PC-3 (cell line): ENCODE data around the gene STX16. TPM values are rescaled to one million over a fixed set of nuclear protein-coding genes. Genes with fewer than 3 reads are reported as not detected.
A peak's percentile ranks its signal among the peaks of the same experiment; 100 is the strongest.

Source experiments
- ATAC-seq: fragments of 200-7000 bp; cut with Tn5 transposase; 2 replicates; pipeline ENCODE4 v1.9.1; 2020; ENCODE audit warnings: mild to moderate bottlenecking, moderate library complexity
- BruUV-seq: library from RNA; stranded (reverse); fragments of 400-500 nt; replicated peaks from 2 replicates; lab custom pipeline; 2021; lab: Mats Ljungman, UMichigan
- CTCF ChIA-PET: fragments of 300-600 bp; sonication (Branson Sonifier 250); formaldehyde crosslinking; loops from one replicate; lab custom pipeline; 2022; ENCODE audit warnings: antibody characterized with exemption; lab: Charles Lee
- POLR2A ChIA-PET: fragments of 300-600 bp; sonication (Branson Sonifier 250); formaldehyde crosslinking; loops from one replicate; lab custom pipeline; 2022; ENCODE audit warnings: antibody characterized with exemption; ENCODE audit not compliant: unreplicated experiment; lab: Charles Lee
- DNase-seq: peaks from one replicate; pipeline ENCODE4 v3.0.0-alpha.2; 2015
- H2AFZ ChIP-seq: fragments of 300-600 bp; sonication (generic); 2 replicates; pipeline ENCODE4 v1.6.0; 2016; ENCODE audit warnings: antibody characterized with exemption, low read length
- H3F3A ChIP-seq: fragments of 300-600 bp; sonication (generic); one replicate; pipeline ENCODE4 v1.6.0; 2017; ENCODE audit warnings: antibody characterized with exemption, low read length, control low read depth, mild to moderate bottlenecking; ENCODE audit not compliant: unreplicated experiment
- H3K27ac ChIP-seq: fragments of 300-600 bp; sonication (generic); 2 replicates; pipeline ENCODE4 v1.5.1; 2016; ENCODE audit warnings: mild to moderate bottlenecking, low read length
- H3K27me3 ChIP-seq: fragments of 300-600 bp; sonication (generic); 2 replicates; pipeline ENCODE4 v1.6.1; 2016; ENCODE audit warnings: low read length, mixed read lengths
- H3K36me3 ChIP-seq: fragments of 300-600 bp; sonication (generic); 2 replicates; pipeline ENCODE4 v1.6.1; 2016; ENCODE audit warnings: low read depth, mixed run types, low read length, mixed read lengths
- H3K4me1 ChIP-seq: fragments of 300-600 bp; sonication (generic); 2 replicates; pipeline ENCODE4 v1.5.1; 2016; ENCODE audit warnings: low read length; ENCODE audit not compliant: insufficient read depth
- H3K4me2 ChIP-seq: fragments of 300-600 bp; sonication (generic); 2 replicates; pipeline ENCODE4 v1.6.0; 2016; ENCODE audit warnings: low read length
- H3K4me3 ChIP-seq: fragments of 300-600 bp; sonication (generic); 2 replicates; pipeline ENCODE4 v1.5.1; 2016; ENCODE audit warnings: mild to moderate bottlenecking, low read length, mixed read lengths
- H3K79me2 ChIP-seq: fragments of 300-600 bp; sonication (generic); 2 replicates; pipeline ENCODE4 v1.6.1; 2017; ENCODE audit warnings: low read length, mixed read lengths
- H3K9ac ChIP-seq: fragments of 300-600 bp; sonication (generic); 2 replicates; pipeline ENCODE4 v1.6.0; 2016; ENCODE audit warnings: mild to moderate bottlenecking, low read length
- H3K9me2 ChIP-seq: fragments of 300-600 bp; sonication (generic); replicated peaks from 2 replicates; pipeline ENCODE4 v1.6.1; 2016; ENCODE audit warnings: mixed run types, low read length, mixed read lengths
- H3K9me3 ChIP-seq: fragments of 300-600 bp; sonication (generic); 2 replicates; pipeline ENCODE4 v1.6.1; 2016; ENCODE audit warnings: low read length, mixed read lengths
- H4K20me1 ChIP-seq: fragments of 300-600 bp; sonication (generic); 2 replicates; pipeline ENCODE4 v1.6.1; 2016; ENCODE audit warnings: low read length, mixed read lengths
- EZH2 ChIP-seq: fragments of 300-600 bp; sonication (generic); IDR thresholded peaks from one replicate; pipeline ENCODE4 v1.6.1; 2017; ENCODE audit warnings: antibody characterized with exemption, mild to moderate bottlenecking, low read length; ENCODE audit not compliant: unreplicated experiment
- EZH2phosphoT487 ChIP-seq: fragments of 300-600 bp; sonication (generic); IDR thresholded peaks from 2 replicates; pipeline ENCODE4 v1.6.1; 2018; ENCODE audit warnings: mild to moderate bottlenecking, antibody characterized with exemption, low read length, borderline replicate concordance
- intact Hi-C: fragments of 100-400 bp; cut with micrococcal nuclease; formaldehyde crosslinking; loops from 2 replicates; pipeline ENCODE4 v1.9.0; 2023
- total RNA-seq: library from RNA; depleted of rRNA; stranded (reverse); fragments of >200 nt; gene quantifications from 2 replicates; pipeline ENCODE4 v1.2.3, GENCODE V29; 2014
- TF ChIP-seq, protein P1 (sequence below): fragments of 300-600 bp; sonication (generic); conservative IDR thresholded peaks from 2 replicates; pipeline ENCODE4 v1.5.1; 2017; ENCODE audit warnings: antibody characterized with exemption, low read depth, mild to moderate bottlenecking, low read length

The STX16 gene
- total RNA-seq, 1 experiment from 2014 or later, result 44.2 TPM

DNA sequence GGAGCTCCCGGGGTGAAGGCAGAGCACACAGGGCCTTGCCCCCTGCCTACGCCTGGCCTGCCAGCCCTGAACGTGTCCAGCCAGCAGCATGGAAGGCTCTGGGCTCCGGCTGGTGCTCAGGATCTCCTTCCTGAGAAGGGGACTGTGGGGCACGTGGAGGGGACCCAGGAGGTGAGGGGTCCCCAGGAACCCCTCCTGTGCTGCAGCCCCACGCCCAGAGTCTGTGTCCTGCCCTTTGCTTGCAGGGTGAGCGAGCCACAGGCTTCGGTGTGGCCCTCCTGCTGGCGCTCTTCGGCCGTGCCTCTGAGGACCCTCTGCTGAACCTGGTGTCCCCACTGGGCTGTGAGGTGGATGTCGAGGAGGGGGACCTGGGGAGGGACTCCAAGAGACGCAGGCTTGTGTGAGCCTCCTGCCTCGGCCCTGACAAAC, 63.9 kb downstream of the STX16 start:
- DNase-seq (no peak), ATAC-seq (no peak)
- no peak overlapping the region for H3K27ac ChIP-seq
- intact Hi-C loops, result no loop called here
- no peaks in the 10 kb centered on the region for H3K36me3 ChIP-seq
- TF ChIP-seq EZH2phosphoT487, result no peak
- TF ChIP-seq, protein P1, sequence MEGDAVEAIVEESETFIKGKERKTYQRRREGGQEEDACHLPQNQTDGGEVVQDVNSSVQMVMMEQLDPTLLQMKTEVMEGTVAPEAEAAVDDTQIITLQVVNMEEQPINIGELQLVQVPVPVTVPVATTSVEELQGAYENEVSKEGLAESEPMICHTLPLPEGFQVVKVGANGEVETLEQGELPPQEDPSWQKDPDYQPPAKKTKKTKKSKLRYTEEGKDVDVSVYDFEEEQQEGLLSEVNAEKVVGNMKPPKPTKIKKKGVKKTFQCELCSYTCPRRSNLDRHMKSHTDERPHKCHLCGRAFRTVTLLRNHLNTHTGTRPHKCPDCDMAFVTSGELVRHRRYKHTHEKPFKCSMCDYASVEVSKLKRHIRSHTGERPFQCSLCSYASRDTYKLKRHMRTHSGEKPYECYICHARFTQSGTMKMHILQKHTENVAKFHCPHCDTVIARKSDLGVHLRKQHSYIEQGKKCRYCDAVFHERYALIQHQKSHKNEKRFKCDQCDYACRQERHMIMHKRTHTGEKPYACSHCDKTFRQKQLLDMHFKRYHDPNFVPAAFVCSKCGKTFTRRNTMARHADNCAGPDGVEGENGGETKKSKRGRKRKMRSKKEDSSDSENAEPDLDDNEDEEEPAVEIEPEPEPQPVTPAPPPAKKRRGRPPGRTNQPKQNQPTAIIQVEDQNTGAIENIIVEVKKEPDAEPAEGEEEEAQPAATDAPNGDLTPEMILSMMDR, result no peak
- no peak for TF ChIP-seq EZH2
- no peak overlapping the region for H3K4me3 ChIP-seq
- H3K9me2 ChIP-seq, result no peaks in the 10 kb centered on the region
- no TSS peak for BruUV-seq
- no peaks in the 10 kb centered on the region for H3K79me2 ChIP-seq
- CTCF ChIA-PET, result no interaction called here
- H3K9ac ChIP-seq, result no peak overlapping the region
- H3K4me2 ChIP-seq, result no peak overlapping the region
- POLR2A ChIA-PET, result no interaction called here
- H4K20me1 ChIP-seq, result no peaks in the 10 kb centered on the region
- H3K4me1 ChIP-seq, result no peaks in the 10 kb centered on the region
- H3K9me3 ChIP-seq, result no peaks in the 10 kb centered on the region
- no peak overlapping the region for H2AFZ ChIP-seq
- H3K27me3 ChIP-seq, result 0 out of 2 replicates have a peak, but pooled peaks cover 2% of the 10 kb centered on the region
- H3F3A ChIP-seq, result no peaks in the 10 kb centered on the region

DNA sequence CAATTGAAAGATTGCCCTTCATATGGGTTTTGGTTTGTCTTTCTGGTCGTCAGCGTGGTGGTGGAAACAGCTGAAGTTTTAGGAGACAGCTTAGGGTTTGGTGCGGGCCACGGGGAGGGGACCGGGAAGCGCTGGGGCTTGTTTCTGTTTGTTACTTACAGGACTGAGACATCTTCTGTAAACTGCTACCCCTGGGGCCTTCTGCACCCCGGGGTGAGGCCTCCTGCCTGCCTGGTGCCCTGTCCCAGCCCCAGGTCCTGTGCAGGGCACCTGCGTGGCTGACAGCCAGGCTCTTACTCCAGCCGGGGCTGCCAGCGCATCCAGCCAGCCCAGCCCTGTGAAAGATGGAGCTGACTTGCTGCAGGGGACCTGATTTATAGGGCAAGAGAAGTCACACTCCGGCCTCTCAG, 64.3 kb downstream of the STX16 start:
- Histone ChIP-seq H2AFZ (no peak overlapping the region), H3K4me2 (no peak overlapping the region), H3K27me3 (0 out of 2 replicates have a peak, but pooled peaks cover 4% of the 10 kb centered on the region), H3K9ac (no peak overlapping the region), H3K79me2 (no peaks in the 10 kb centered on the region), H3K9me3 (no peaks in the 10 kb centered on the region), H3K4me1 (no peaks in the 10 kb centered on the region), H3K36me3 (no peaks in the 10 kb centered on the region), H3K4me3 (no peak overlapping the region), H3K9me2 (no peaks in the 10 kb centered on the region), H3K27ac (no peak overlapping the region), H3F3A (no peaks in the 10 kb centered on the region), H4K20me1 (no peaks in the 10 kb centered on the region)
- ATAC-seq (no peak), DNase-seq (no peak)
- TF ChIP-seq EZH2phosphoT487 (no peak), EZH2 (no peak)
- TF ChIP-seq, protein P1, result no peak
- TSS peak; percentile 14 for BruUV-seq
- ChIA-PET CTCF (no interaction called here), POLR2A (no interaction called here)
- intact Hi-C loops, result no loop called here

DNA sequence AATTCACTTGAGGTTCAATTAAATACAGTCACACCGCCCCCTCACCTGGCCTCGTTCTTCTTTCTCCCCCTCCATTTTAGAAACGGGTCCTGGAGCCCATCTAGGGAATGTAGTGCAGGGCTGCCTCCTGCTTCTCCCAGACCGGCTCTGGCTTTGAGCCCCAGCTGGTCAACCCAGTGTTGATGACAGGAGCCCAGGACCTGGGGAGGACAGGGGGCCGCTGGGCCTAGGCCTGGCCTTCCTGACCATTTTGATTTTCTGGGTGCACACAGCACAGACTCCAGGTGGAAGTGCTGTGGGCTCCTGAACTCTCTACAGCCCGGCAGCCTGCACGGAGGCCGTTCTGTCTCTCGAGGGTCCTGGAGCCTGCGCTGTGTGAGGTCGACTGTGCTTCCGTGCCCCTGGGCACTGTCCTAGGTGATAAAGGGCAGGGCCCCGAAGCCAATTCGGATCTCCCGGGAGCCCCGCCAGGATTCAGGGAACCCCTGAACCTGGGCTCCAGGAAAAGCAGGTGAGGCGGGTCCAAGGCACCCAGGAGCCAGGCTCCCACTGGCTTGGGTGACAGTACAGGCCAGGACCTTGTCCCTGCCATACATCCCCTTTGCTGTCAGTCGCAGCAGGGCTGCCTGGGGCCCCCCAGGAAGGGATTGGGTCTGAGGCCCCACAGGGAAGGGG, 64.9 kb downstream of the STX16 start:
- no peaks in the 10 kb centered on the region for H3F3A ChIP-seq
- H3K9ac ChIP-seq, result no peak overlapping the region
- ChIA-PET POLR2A (no interaction called here), CTCF (no interaction called here)
- H3K4me3 ChIP-seq, result no peak overlapping the region
- no peak for ATAC-seq
- H2AFZ ChIP-seq, result no peak overlapping the region
- no peaks in the 10 kb centered on the region for H3K9me2 ChIP-seq
- H4K20me1 ChIP-seq, result no peaks in the 10 kb centered on the region
- H3K36me3 ChIP-seq, result no peaks in the 10 kb centered on the region
- no peaks in the 10 kb centered on the region for H3K9me3 ChIP-seq
- no peak overlapping the region for H3K27ac ChIP-seq
- BruUV-seq, result no TSS peak
- DNase-seq, result no peak
- H3K4me1 ChIP-seq, result no peaks in the 10 kb centered on the region
- H3K4me2 ChIP-seq, result no peak overlapping the region
- no peaks in the 10 kb centered on the region for H3K79me2 ChIP-seq
- TF ChIP-seq EZH2, result no peak
- no peak for TF ChIP-seq EZH2phosphoT487
- TF ChIP-seq, protein P1, result no peak
- H3K27me3 ChIP-seq, result peaks cover 9% of the 10 kb centered on the region; the same call in 1 of the 2 replicates
- intact Hi-C loops, result no loop called here
